HCT116 (cell line): ENCODE measurements around the gene DENND1A.

Experiments used
- EZH2 ChIP-seq: fragments of 200-600 bp; sonication (generic); IDR thresholded peaks from 2 replicates; pipeline ENCODE4 v1.6.1; 2017; ENCODE audit warnings: antibody characterized with exemption, mixed run types
- POLR2A ChIP-seq: IDR thresholded peaks from 2 replicates; pipeline ENCODE4 v1.7.0; 2011; ENCODE audit warnings: borderline replicate concordance; ENCODE audit not compliant: insufficient read depth, insufficient read length; ENCODE audit errors: extremely low read depth
- TF ChIP-seq, protein P1 (sequence below), 3 experiments: fragments of 200-600 bp in 1 of 3; sonication (generic) in 1 of 3; IDR thresholded peaks in 2 of 3; conservative IDR thresholded peaks in 1 of 3; 2 replicates each; pipeline ENCODE4 v1.5.1; 2012 to 2017; ENCODE audit warnings: low read depth in 2 of 3, low read length in 2 of 3, antibody characterized with exemption in 1 of 3, borderline replicate concordance in 1 of 3, control low read depth in 1 of 3, mild to moderate bottlenecking in 1 of 3, mixed read lengths in 1 of 3, mixed run types in 1 of 3, moderate library complexity in 1 of 3; ENCODE audit not compliant: insufficient read depth in 1 of 3

DNA sequence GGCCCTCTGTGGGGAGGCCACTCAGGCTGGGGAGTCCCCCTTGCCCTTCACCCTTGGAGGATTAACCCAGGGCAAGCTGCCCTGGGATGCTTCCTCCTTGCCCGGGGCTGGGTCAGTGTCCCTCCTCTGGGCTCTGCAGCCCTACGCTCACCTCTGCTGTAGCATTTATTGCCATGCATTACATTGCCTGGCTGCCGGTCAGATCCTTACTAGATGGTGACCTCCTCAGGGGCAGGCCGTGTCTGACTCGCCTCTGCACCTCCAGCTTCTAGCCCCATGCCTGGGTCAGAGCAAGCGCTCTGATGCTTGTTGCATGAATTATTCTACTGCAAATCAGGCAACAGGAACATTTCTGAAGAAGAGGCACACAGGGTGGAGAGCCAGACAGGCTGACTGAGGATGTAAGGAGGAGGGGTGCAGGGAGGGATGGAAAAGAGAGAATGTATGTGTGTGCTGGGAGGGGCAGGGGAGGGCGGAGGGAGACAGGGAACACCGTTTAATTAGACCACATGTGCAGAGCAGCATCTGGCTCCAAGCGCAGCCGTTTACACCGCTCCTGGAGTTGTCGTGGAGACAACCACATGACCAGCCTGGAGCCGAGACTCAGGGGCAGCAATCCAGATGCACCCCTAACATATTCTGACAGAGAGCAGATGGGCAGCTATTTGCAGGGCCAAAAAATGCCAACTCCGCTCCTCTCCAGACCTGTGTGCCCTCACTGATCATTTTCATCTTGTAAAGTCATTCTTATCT lies 456.9 kb downstream of the DENND1A start:
- TF ChIP-seq POLR2A (no peak), EZH2 (no peak)
- TF ChIP-seq, protein P1, sequence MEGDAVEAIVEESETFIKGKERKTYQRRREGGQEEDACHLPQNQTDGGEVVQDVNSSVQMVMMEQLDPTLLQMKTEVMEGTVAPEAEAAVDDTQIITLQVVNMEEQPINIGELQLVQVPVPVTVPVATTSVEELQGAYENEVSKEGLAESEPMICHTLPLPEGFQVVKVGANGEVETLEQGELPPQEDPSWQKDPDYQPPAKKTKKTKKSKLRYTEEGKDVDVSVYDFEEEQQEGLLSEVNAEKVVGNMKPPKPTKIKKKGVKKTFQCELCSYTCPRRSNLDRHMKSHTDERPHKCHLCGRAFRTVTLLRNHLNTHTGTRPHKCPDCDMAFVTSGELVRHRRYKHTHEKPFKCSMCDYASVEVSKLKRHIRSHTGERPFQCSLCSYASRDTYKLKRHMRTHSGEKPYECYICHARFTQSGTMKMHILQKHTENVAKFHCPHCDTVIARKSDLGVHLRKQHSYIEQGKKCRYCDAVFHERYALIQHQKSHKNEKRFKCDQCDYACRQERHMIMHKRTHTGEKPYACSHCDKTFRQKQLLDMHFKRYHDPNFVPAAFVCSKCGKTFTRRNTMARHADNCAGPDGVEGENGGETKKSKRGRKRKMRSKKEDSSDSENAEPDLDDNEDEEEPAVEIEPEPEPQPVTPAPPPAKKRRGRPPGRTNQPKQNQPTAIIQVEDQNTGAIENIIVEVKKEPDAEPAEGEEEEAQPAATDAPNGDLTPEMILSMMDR (IDR thresholded peaks at IDR 0.05 in 2 of 3, conservative IDR thresholded peaks at IDR 0.05 in 1 of 3; ENCODE audit: borderline replicate concordance in 1 of 3, insufficient read depth in 1 of 3, low read depth in 2 of 3, low read length in 2 of 3) = no peak
